Neural cell (in vitro differentiated cells): ENCODE results near the gene SPATA31E1.

Source experiments
- EP300 ChIP-seq: fragments of 450-650 bp; conservative IDR thresholded peaks from 2 replicates; pipeline ENCODE4 v1.6.1; 2014; ENCODE audit warnings: antibody characterized with exemption, mild to moderate bottlenecking, moderate library complexity; ENCODE audit not compliant: poor library complexity, severe bottlenecking
- EZH2 ChIP-seq: fragments of 200-600, 300-800 bp; shearing (Covaris generic), sonication (generic); IDR thresholded peaks from 2 replicates; pipeline ENCODE4 v1.6.1; 2014; ENCODE audit warnings: antibody characterized with exemption, low read length, borderline replicate concordance, mild to moderate bottlenecking; ENCODE audit not compliant: insufficient read depth, poor library complexity, severe bottlenecking
- MXI1 ChIP-seq: fragments of 450-650 bp; conservative IDR thresholded peaks from 2 replicates; pipeline ENCODE4 v1.6.1; 2014; ENCODE audit warnings: antibody characterized with exemption, mild to moderate bottlenecking; ENCODE audit not compliant: poor library complexity, severe bottlenecking
- POLR2AphosphoS5 ChIP-seq: IDR thresholded peaks from 2 replicates; pipeline ENCODE4 v1.6.1; 2012
- RAD21 ChIP-seq: fragments of 450-650 bp; conservative IDR thresholded peaks from 2 replicates; pipeline ENCODE4 v1.6.1; 2014; ENCODE audit warnings: antibody characterized with exemption, mild to moderate bottlenecking, moderate library complexity
- SMC3 ChIP-seq: fragments of 450-650 bp; conservative IDR thresholded peaks from 2 replicates; pipeline ENCODE4 v1.6.1; 2014; ENCODE audit warnings: antibody characterized with exemption, mild to moderate bottlenecking, moderate library complexity; ENCODE audit not compliant: poor library complexity
- TF ChIP-seq, protein P1 (sequence below): fragments of 450-650 bp; IDR thresholded peaks from 2 replicates; pipeline ENCODE4 v1.5.1; 2014; ENCODE audit warnings: antibody characterized with exemption, mild to moderate bottlenecking, moderate library complexity; ENCODE audit not compliant: poor library complexity, severe bottlenecking
- TF ChIP-seq, protein P2 (sequence below): IDR thresholded peaks from 2 replicates; pipeline ENCODE4 v1.6.1; 2012; ENCODE audit warnings: borderline replicate concordance

DNA sequence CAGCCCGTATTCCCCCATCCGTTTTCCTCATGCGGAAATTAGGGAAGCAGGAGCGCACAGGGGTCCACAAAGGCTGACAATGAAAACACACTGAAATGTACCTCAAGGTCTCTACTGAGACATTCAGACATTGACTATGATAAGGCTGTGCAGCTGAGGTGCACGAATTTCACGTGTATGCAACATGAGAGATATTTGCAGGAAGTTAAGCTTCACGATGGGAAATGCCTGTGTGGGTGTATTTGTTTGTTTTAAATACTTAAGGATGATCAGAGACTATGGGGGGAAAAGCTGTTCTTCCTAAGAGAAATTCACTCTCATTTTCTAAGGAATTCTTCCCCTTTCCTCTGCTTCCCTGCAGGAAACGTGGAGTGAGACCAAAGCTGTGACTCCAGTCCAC is 2.6 kb upstream of the SPATA31E1 start:
- TF ChIP-seq, protein P1, sequence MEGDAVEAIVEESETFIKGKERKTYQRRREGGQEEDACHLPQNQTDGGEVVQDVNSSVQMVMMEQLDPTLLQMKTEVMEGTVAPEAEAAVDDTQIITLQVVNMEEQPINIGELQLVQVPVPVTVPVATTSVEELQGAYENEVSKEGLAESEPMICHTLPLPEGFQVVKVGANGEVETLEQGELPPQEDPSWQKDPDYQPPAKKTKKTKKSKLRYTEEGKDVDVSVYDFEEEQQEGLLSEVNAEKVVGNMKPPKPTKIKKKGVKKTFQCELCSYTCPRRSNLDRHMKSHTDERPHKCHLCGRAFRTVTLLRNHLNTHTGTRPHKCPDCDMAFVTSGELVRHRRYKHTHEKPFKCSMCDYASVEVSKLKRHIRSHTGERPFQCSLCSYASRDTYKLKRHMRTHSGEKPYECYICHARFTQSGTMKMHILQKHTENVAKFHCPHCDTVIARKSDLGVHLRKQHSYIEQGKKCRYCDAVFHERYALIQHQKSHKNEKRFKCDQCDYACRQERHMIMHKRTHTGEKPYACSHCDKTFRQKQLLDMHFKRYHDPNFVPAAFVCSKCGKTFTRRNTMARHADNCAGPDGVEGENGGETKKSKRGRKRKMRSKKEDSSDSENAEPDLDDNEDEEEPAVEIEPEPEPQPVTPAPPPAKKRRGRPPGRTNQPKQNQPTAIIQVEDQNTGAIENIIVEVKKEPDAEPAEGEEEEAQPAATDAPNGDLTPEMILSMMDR = no peak
- TF ChIP-seq SMC3 = no peak
- no peak for TF ChIP-seq MXI1
- no peak for TF ChIP-seq POLR2AphosphoS5
- no peak for TF ChIP-seq EZH2
- TF ChIP-seq EP300 = no peak
- TF ChIP-seq, protein P2, sequence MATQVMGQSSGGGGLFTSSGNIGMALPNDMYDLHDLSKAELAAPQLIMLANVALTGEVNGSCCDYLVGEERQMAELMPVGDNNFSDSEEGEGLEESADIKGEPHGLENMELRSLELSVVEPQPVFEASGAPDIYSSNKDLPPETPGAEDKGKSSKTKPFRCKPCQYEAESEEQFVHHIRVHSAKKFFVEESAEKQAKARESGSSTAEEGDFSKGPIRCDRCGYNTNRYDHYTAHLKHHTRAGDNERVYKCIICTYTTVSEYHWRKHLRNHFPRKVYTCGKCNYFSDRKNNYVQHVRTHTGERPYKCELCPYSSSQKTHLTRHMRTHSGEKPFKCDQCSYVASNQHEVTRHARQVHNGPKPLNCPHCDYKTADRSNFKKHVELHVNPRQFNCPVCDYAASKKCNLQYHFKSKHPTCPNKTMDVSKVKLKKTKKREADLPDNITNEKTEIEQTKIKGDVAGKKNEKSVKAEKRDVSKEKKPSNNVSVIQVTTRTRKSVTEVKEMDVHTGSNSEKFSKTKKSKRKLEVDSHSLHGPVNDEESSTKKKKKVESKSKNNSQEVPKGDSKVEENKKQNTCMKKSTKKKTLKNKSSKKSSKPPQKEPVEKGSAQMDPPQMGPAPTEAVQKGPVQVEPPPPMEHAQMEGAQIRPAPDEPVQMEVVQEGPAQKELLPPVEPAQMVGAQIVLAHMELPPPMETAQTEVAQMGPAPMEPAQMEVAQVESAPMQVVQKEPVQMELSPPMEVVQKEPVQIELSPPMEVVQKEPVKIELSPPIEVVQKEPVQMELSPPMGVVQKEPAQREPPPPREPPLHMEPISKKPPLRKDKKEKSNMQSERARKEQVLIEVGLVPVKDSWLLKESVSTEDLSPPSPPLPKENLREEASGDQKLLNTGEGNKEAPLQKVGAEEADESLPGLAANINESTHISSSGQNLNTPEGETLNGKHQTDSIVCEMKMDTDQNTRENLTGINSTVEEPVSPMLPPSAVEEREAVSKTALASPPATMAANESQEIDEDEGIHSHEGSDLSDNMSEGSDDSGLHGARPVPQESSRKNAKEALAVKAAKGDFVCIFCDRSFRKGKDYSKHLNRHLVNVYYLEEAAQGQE = no peak
- TF ChIP-seq RAD21 = no peak
